Endothelial cell (in vitro differentiated cells): ENCODE data around the gene EPHB1. TPM values are rescaled to one million over a fixed set of nuclear protein-coding genes. Genes with fewer than 3 reads are reported as not detected.

ENCODE experiments used
- DNase-seq: peaks from one replicate; pipeline ENCODE4 v3.0.0; 2021; ENCODE audit warnings: low spot score
- H3K27ac Mint-ChIP-seq: one replicate; pipeline ENCODE4 v1.8.0; 2021; ENCODE audit warnings: mixed read lengths, inconsistent platforms; ENCODE audit not compliant: unreplicated experiment
- H3K27me3 Mint-ChIP-seq: one replicate; pipeline ENCODE4 v1.8.0; 2021; ENCODE audit warnings: mild to moderate bottlenecking, moderate library complexity, mixed read lengths, inconsistent platforms; ENCODE audit not compliant: unreplicated experiment
- H3K36me3 Mint-ChIP-seq: one replicate; pipeline ENCODE4 v1.8.0; 2021; ENCODE audit warnings: mild to moderate bottlenecking, low read depth, mixed read lengths, inconsistent platforms; ENCODE audit not compliant: unreplicated experiment
- H3K4me1 Mint-ChIP-seq: one replicate; pipeline ENCODE4 v1.8.0; 2021; ENCODE audit warnings: mild to moderate bottlenecking, mixed read lengths, inconsistent platforms; ENCODE audit not compliant: unreplicated experiment
- H3K4me3 Mint-ChIP-seq: one replicate; pipeline ENCODE4 v1.8.0; 2021; ENCODE audit warnings: mild to moderate bottlenecking, mixed read lengths, inconsistent platforms; ENCODE audit not compliant: unreplicated experiment
- H3K9me3 Mint-ChIP-seq: one replicate; pipeline ENCODE4 v1.8.0; 2021; ENCODE audit warnings: mixed read lengths, inconsistent platforms; ENCODE audit not compliant: unreplicated experiment
- CTCF ChIP-seq: fragments of 200-600 bp; sonication (generic); IDR thresholded peaks from one replicate; pipeline ENCODE4 v1.5.0; 2021; ENCODE audit warnings: antibody characterized with exemption; ENCODE audit not compliant: unreplicated experiment
- total RNA-seq: library from RNA; stranded (reverse); fragmentation: NEBNext Ultra II Directional; extraction: Animal tissue kit (Norgen Biotek cat#: 25700); gene quantifications from one replicate; pipeline ENCODE4 v1.2.1, GENCODE V29; 2021; ENCODE audit not compliant: unreplicated experiment

EPHB1 gene
- total RNA-seq, 1 donor from 2014 or later: 5.7 TPM

- no peak for TF ChIP-seq CTCF
- Mint-ChIP-seq H3K27me3 (no peaks in the 10 kb centered on the region), H3K9me3 (no peaks in the 10 kb centered on the region), H3K4me3 (no peak overlapping the region), H3K36me3 (no peaks in the 10 kb centered on the region), H3K27ac (no peak overlapping the region), H3K4me1 (peaks cover 4% of the 10 kb centered on the region)
- DNase-seq: no peak
These were observed 91.0 kb downstream of the EPHB1 start for GRCh38 chr3:134885877-134886621.

GRCh38 chr3:134886991-134887390 lies 91.9 kb downstream of the EPHB1 start:
- H3K27ac Mint-ChIP-seq: no peak overlapping the region
- peaks cover 4% of the 10 kb centered on the region for H3K4me1 Mint-ChIP-seq
- no peaks in the 10 kb centered on the region for H3K9me3 Mint-ChIP-seq
- H3K4me3 Mint-ChIP-seq: no peak overlapping the region
- H3K27me3 Mint-ChIP-seq: no peaks in the 10 kb centered on the region
- TF ChIP-seq CTCF: no peak
- no peaks in the 10 kb centered on the region for H3K36me3 Mint-ChIP-seq
- no peak for DNase-seq

GRCh38 chr3:134887536-134887935 lies 92.5 kb downstream of the EPHB1 start:
- H3K36me3 Mint-ChIP-seq: no peaks in the 10 kb centered on the region
- H3K9me3 Mint-ChIP-seq: no peaks in the 10 kb centered on the region
- H3K27ac Mint-ChIP-seq: no peak overlapping the region
- no peak for TF ChIP-seq CTCF
- H3K4me1 Mint-ChIP-seq: peaks cover 4% of the 10 kb centered on the region
- H3K4me3 Mint-ChIP-seq: no peak overlapping the region
- DNase-seq: no peak
- no peaks in the 10 kb centered on the region for H3K27me3 Mint-ChIP-seq

GRCh38 chr3:134892326-134892725 lies 97.3 kb downstream of the EPHB1 start:
- DNase-seq: no peak
- Mint-ChIP-seq H3K27ac (no peak overlapping the region), H3K36me3 (no peaks in the 10 kb centered on the region), H3K9me3 (no peaks in the 10 kb centered on the region), H3K4me1 (peaks cover under 1% of the 10 kb centered on the region), H3K27me3 (peaks cover 4% of the 10 kb centered on the region), H3K4me3 (no peak overlapping the region)
- TF ChIP-seq CTCF: no peak

- H3K27ac Mint-ChIP-seq: no peak overlapping the region
- H3K9me3 Mint-ChIP-seq: no peaks in the 10 kb centered on the region
- DNase-seq: no peak
- TF ChIP-seq CTCF: no peak
- H3K27me3 Mint-ChIP-seq: peaks cover 4% of the 10 kb centered on the region
- H3K4me1 Mint-ChIP-seq: no peaks in the 10 kb centered on the region
- no peak overlapping the region for H3K4me3 Mint-ChIP-seq
- H3K36me3 Mint-ChIP-seq: no peaks in the 10 kb centered on the region
These were observed 97.7 kb downstream of the EPHB1 start for GRCh38 chr3:134892761-134893160.
